GM12875 (cell line): ENCODE data around the gene CXorf38.

Experiments used
- H3K4me3 ChIP-seq: one replicate; pipeline ENCODE4 v1.5.1; 2011; ENCODE audit warnings: low read depth, low read length, control low read depth
- CTCF ChIP-seq: IDR thresholded peaks from 2 replicates; pipeline ENCODE4 v1.5.1; 2011; ENCODE audit warnings: low read depth, mild to moderate bottlenecking, control low read depth, inconsistent platforms, low read length, moderate library complexity, borderline replicate concordance; ENCODE audit not compliant: insufficient read depth

CXorf38 gene

DNA sequence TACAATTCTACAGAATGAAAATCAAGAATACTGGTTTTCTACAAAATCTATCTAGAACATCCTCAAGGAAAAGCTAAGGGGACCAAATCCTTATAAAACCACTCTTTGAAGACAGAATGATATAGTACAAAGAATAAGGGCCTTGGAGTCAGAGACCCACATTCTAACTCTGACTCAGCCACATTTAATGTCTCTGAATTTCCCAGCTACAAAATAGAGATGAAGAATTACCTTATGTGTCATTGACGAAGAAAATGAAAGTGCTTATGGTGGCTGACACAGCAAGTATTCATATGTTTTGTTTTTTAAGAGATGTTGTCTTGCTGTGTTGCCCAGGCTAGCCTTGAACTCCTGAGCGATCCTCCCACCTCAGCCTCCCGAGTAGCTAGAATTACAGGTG, 35.9 kb upstream of the CXorf38 start:
- TF ChIP-seq CTCF = no peak
- H3K4me3 ChIP-seq = no peak overlapping the region

DNA sequence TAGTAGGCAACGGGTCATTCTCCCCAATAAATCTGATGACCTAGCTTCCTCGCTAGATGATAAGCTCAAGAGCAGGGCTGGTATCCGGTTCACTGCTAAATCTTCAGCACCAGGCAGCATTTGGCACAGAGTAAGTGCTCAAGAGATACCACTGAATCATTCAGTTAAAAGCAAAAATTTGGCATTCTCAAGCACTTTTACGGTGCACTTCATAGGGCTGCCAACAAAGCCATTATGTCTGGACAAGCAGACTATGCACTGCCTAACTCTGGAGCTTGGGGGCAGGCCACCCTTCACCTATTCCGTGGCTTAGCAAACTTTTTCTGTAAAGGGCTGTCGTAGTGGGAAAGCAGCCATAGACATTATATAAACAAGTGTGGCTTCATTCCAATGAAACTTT, 23.8 kb upstream of the CXorf38 start:
- no peak overlapping the region for H3K4me3 ChIP-seq
- no peak for TF ChIP-seq CTCF

GRCh38 chrX:40663880-40664630, 16.7 kb upstream of the CXorf38 start:
- peak; percentile 22; the same call in 1 of the 2 replicates for TF ChIP-seq CTCF
- H3K4me3 ChIP-seq = no peak overlapping the region

DNA sequence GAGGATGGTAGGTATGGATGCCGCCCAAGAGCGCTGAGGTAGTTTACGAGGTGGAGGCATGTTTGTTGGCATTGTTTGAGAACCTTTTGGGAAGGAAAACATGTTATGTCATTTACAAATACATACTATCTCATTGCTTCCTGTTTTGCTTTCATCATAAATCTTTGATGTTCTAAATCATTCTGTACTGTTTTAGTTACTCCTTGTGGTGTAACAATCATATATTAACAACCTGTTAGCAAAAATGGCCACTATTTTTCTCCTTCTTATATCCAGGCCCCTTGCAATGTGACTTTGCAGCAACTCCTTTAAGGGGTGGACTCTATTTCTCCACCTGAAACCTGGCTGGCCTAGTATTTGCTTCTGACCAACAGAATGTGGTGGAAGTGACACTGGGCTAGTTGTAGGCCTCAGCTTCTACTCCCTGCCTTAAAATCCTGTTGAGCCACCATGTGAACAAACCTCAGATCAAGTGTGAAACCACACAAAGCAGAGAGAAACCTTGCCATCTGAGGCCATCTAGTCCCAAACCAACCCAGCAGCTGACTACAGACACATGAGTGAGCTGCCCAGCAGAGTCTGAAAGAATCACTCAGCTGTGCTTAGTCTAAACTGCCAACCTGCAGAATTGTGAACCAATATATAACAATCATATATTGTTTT, 15.8 kb upstream of the CXorf38 start:
- no peak overlapping the region for H3K4me3 ChIP-seq
- no peak for TF ChIP-seq CTCF

DNA sequence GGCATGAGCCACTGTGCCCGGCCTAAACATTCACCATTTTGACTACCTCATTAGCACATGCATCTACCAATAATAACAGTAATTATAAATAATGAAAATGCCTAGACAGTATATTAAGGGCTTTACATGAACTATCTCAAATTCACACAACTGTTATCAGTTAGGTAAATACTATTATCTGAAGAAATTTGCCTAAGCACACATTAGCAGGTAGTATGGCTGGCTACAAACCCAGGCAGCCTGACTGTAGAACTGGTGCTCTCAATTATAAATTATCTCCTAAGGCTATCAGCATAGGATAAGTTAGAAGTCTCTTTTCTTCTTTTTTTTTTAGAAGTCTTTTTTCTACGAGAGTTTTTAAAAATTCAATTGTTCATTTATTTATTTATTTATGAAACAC, 14.1 kb upstream of the CXorf38 start:
- TF ChIP-seq CTCF = no peak
- H3K4me3 ChIP-seq = no peak overlapping the region

GRCh38 chrX:40660381-40660780, 13.0 kb upstream of the CXorf38 start:
- no peak overlapping the region for H3K4me3 ChIP-seq
- no peak for TF ChIP-seq CTCF

DNA sequence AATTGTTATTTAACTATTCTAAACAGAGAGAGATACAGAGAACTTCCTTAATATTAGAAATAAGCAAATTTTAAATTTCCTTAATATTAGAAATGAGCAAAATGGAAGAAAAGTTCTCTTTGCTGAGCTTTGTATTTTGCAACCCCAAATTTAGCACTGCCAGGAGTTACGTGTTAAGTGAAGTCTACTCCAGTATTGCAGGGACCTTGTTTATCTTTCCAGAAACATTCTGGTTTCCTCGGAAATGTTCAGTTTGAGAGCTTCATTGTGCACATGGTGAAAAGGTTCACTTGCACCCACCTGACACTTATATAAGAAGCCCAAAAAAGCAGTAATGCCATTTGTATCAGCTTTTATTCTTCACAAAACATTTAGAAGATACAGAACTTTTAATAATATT, 6.2 kb upstream of the CXorf38 start:
- H3K4me3 ChIP-seq = no peak overlapping the region
- TF ChIP-seq CTCF = no peak
